NCI-H774 (cell line): Measurements from ENCODE around the gene ANKRD13A.
"Not testable (repeated sequence)": the region's sequence is repeated elsewhere in the genome, so short reads cannot be mapped to it uniquely, and the experiment has no call there.

Experiments
- DNase-seq: peaks from one replicate; lab custom pipeline; 2025; lab: John Stamatoyannopoulos, UW

Gene ANKRD13A

DNA sequence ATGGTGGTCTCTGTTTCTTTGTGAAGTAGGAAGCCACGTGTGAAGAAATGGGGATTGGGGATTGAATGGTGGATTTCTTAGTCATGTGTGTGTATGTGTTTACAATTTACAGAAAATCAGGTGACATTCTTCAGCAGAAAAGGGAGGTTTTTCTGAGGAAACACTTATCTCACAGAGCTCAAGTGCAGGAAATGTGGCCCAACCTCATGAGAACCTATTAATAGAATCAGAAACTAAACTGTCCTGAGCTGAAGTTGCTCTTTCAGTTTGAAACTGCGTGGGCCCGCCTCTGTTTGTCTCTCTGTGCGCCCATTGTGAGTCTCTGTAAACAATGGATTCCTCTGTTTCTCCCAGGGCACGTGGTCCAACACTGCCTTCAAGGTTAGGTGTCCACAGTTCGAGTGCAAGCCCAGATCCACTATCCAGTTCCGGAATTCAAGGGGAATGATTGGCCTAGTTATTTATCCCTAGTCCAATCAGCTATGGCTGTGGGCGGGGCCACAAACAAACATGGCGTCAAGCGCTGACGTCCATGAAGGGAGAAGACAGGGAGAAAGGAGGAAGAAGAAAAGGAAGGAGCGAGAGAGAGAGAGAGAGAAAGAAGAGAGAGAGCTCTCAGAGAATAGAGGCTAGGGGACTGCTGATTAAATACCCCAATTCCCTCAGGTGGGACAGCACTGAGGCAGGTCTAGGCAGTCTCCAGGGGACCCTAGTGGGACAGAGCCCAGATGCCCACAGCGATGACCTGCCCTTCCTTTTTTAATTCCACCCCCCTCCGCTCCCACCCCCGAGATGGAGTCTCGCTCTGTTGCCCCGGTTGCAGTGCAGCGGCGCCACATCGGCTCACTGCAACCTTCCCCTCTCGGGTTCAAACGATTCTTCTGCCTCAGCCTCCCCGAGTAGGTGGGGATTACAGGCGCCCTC, 80.5 kb downstream of the ANKRD13A start:
- peak; percentile 63 for DNase-seq

DNA sequence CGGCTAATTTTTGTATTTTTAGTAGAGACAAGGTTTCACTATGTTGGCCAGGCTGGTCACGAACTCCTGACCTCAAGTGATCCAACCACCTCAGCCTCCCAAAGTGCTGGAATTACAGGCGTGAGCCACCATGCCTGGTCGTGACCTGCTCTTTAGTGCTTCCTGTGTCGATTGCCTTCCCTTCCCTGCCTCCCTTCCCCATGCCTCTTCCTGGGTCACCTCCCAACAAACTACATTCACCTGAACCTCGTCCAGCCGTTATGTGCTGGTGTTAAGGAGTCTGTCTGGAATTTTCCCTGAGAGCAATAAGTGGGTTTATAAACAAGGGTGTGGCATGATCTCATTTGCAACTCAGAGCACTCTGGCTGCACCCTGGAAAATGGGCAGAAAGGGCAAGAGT, 81.2 kb downstream of the ANKRD13A start:
- DNase-seq: no peak

DNA sequence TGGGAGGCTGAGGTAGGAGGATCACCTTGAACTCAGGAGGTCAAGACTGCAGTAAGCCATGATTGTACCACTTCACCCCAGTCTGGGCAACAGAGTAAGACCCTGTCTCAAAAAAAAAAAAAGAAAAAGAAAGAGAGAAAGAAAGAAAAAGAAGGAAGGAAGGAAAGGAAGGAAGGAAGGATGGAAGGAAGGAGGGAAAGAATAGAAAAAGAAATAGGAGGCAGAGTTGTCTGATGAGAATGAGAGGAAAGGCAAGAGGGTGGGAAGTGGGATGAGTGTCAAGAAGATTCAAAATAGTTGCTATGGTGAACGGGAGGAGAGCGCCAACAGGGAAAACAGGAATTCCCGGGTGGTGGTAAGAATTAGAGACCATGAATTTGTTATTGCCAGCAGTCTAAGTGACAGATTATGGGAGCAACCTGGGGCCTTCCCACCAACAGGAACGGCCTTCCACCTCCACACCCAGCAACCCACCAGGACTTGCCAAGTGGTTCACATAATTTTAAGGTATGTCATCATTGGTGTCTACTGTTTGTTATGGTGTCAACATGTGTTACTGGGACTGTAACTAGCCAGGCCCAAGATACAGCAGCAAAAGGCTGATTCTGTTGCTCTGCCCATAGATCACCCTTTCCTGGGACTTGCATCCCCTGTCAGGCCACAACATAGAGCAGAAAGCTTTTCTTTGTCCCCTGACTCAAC, 85.2 kb downstream of the ANKRD13A start:
- no peak for DNase-seq

DNA sequence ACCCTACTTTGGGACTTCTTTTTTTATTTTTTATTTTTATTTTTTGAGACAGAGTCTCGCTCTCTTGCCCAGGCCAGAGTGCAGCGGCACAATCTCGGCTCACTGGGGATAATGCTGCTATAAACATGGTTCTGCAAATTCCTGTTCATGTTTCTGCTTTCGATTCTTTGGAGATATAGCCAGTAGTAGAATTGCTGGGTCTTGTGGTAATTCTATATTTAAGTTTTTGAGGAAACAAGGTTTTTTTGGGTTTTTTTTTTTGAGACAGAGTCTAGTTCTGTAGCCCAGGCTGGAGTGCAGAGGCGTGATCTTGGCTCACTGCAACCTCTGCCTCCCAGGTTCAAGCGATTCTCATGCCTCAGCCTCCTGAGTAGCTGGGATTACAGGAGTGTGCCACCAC, 89.0 kb downstream of the ANKRD13A start:
- not testable (repeated sequence) for DNase-seq

DNA sequence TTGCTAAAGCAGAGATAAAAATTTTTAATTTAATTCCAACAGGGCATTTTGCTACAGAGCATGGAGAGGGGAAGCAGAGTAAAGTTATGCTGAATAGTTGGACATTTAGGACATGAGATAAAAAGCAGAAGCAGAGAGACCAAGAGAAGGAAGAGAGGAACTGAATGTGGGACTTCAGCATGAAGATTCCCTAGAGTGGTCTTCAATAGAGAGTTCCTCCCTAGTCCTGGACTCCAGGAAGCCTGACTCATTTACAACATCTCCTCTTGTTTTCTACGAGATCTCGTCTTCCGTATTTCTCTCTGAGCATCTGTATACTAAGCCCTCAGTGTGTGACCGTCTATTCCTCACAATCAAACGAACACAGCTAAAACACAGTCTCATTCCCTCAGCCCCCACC, 89.7 kb downstream of the ANKRD13A start:
- no peak for DNase-seq
